DND-41 (cell line): ENCODE measurements around the gene CERS6.

Source experiments
- ATAC-seq: fragments of 200-7000 bp; cut with Tn5 transposase; 3 replicates; pipeline ENCODE4 v1.9.1; 2021; ENCODE audit warnings: low read depth; ENCODE audit not compliant: insufficient read depth
- DNase-seq: peaks from one replicate; pipeline ENCODE4 v3.0.0-alpha.2; 2020
- H2AFZ ChIP-seq: 2 replicates; pipeline ENCODE4 v1.6.0; 2012; ENCODE audit warnings: low read depth, low read length
- H3K27ac ChIP-seq: 2 replicates; pipeline ENCODE4 v1.5.1; 2012; ENCODE audit warnings: low read length, inconsistent platforms
- H3K27me3 ChIP-seq: fragments of 200-600 bp; sonication (generic); 2 replicates; pipeline ENCODE4 v1.6.0; 2012; ENCODE audit warnings: low read length, mild to moderate bottlenecking, inconsistent platforms; ENCODE audit not compliant: insufficient read depth, poor library complexity
- H3K36me3 ChIP-seq: 2 replicates; pipeline ENCODE4 v1.5.1; 2012; ENCODE audit warnings: low read length, inconsistent platforms; ENCODE audit not compliant: insufficient read depth
- H3K4me1 ChIP-seq: 2 replicates; pipeline ENCODE4 v1.5.1; 2012; ENCODE audit warnings: mild to moderate bottlenecking, low read length; ENCODE audit not compliant: insufficient read depth
- H3K4me2 ChIP-seq: 2 replicates; pipeline ENCODE4 v1.6.0; 2012; ENCODE audit warnings: mild to moderate bottlenecking, moderate library complexity, low read length, inconsistent platforms; ENCODE audit not compliant: insufficient read depth
- H3K4me3 ChIP-seq, 2 experiments: fragments of 200-600 bp in 1 of 2; shearing (Covaris generic) in 1 of 2; 2 replicates each; pipeline ENCODE4 v1.5.1; 2012 to 2016; ENCODE audit warnings: inconsistent platforms in 2 of 2, low read length in 2 of 2, mild to moderate bottlenecking in 2 of 2, low read depth in 1 of 2, moderate library complexity in 1 of 2
- H3K79me2 ChIP-seq: 2 replicates; pipeline ENCODE4 v1.6.0; 2012; ENCODE audit warnings: low read length, inconsistent platforms; ENCODE audit not compliant: insufficient read depth
- H3K9ac ChIP-seq: 2 replicates; pipeline ENCODE4 v1.6.0; 2012; ENCODE audit warnings: low read depth, mild to moderate bottlenecking, inconsistent platforms, low read length, moderate library complexity
- H3K9me3 ChIP-seq: 2 replicates; pipeline ENCODE4 v1.5.1; 2012; ENCODE audit warnings: low read length, moderate library complexity, mild to moderate bottlenecking, inconsistent platforms; ENCODE audit not compliant: insufficient read depth, severe bottlenecking
- H4K20me1 ChIP-seq: 2 replicates; pipeline ENCODE4 v1.6.0; 2012; ENCODE audit warnings: low read length; ENCODE audit not compliant: insufficient read depth
- EZH2 ChIP-seq: IDR thresholded peaks from 3 replicates; pipeline ENCODE4 v1.6.1; 2012; ENCODE audit warnings: borderline replicate concordance, low read depth, mild to moderate bottlenecking, moderate library complexity, low read length, inconsistent platforms; ENCODE audit not compliant: severe bottlenecking
- TF ChIP-seq, protein P1 (sequence below): IDR thresholded peaks from 2 replicates; pipeline ENCODE4 v1.5.1; 2012; ENCODE audit warnings: borderline replicate concordance, low read length, moderate library complexity, mild to moderate bottlenecking; ENCODE audit not compliant: poor library complexity, severe bottlenecking; ENCODE audit errors: extremely low read depth

CERS6 gene

DNA sequence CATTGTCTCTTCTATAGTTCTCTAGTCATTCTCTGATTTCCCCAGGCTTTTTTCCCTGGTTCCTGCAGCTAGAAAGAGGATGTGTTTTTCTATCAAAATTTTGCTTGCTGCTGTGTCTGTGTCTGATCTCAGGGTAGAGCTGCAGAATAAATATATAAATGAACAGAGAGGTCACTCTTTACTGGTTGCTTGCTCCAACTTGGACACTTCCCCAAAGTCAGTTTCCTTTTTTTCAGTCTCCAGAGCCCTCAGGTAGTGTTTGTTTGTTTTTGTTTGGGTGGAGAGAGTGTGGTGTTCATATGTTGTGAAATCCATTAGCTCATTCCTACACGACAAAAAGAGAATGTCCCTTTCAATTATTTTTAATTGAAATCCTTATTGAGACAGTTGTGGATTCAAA lies 85.8 kb downstream of the CERS6 start:
- Histone ChIP-seq H3K4me2 (no peak overlapping the region), H3K9me3 (peaks cover 25% of the 10 kb centered on the region), H3K79me2 (peaks cover 13% of the 10 kb centered on the region; the same call in 1 of the 2 replicates), H3K27ac (no peak overlapping the region), H3K27me3 (no peaks in the 10 kb centered on the region), H3K4me1 (no peaks in the 10 kb centered on the region), H3K36me3 (peaks cover 4% of the 10 kb centered on the region; the same call in 1 of the 2 replicates), H3K4me3 (no peak overlapping the region), H4K20me1 (peaks cover 6% of the 10 kb centered on the region; the same call in 1 of the 2 replicates), H2AFZ (no peak overlapping the region), H3K9ac (no peak overlapping the region)
- DNase-seq (no peak), ATAC-seq (no peak)
- TF ChIP-seq, protein P1, sequence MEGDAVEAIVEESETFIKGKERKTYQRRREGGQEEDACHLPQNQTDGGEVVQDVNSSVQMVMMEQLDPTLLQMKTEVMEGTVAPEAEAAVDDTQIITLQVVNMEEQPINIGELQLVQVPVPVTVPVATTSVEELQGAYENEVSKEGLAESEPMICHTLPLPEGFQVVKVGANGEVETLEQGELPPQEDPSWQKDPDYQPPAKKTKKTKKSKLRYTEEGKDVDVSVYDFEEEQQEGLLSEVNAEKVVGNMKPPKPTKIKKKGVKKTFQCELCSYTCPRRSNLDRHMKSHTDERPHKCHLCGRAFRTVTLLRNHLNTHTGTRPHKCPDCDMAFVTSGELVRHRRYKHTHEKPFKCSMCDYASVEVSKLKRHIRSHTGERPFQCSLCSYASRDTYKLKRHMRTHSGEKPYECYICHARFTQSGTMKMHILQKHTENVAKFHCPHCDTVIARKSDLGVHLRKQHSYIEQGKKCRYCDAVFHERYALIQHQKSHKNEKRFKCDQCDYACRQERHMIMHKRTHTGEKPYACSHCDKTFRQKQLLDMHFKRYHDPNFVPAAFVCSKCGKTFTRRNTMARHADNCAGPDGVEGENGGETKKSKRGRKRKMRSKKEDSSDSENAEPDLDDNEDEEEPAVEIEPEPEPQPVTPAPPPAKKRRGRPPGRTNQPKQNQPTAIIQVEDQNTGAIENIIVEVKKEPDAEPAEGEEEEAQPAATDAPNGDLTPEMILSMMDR: no peak
- TF ChIP-seq EZH2: no peak

DNA sequence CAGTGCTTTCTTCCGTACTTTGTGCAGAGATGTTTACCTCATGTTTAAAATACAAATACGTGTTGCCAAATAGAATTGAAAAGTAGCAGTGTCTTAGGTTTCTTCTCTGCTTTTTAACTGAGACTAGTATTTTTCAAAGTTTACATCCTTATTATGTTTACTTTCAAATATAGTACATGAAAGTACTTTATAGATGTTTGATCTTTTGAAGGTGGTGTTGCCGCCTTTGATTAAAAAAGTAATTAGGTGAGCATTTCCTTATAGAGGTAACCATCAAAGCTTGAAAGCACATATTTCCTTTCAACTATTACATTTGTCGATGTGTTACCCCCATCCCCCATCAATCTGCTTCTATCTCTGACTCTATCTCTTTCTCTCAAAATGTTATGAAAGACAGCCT lies 87.0 kb downstream of the CERS6 start:
- ATAC-seq (no peak), DNase-seq (no peak)
- H3K79me2 ChIP-seq: peaks cover 7% of the 10 kb centered on the region; the same call in 1 of the 2 replicates
- H3K4me2 ChIP-seq: no peak overlapping the region
- TF ChIP-seq, protein P1: no peak
- no peak for TF ChIP-seq EZH2
- no peak overlapping the region for H2AFZ ChIP-seq
- peaks cover 6% of the 10 kb centered on the region; the same call in 1 of the 2 replicates for H4K20me1 ChIP-seq
- peaks cover 4% of the 10 kb centered on the region; the same call in 1 of the 2 replicates for H3K36me3 ChIP-seq
- no peak overlapping the region for H3K27ac ChIP-seq
- H3K9me3 ChIP-seq: peaks cover 20% of the 10 kb centered on the region
- no peak overlapping the region for H3K9ac ChIP-seq
- H3K4me3 ChIP-seq: no peak overlapping the region
- H3K27me3 ChIP-seq: no peaks in the 10 kb centered on the region
- no peaks in the 10 kb centered on the region for H3K4me1 ChIP-seq

DNA sequence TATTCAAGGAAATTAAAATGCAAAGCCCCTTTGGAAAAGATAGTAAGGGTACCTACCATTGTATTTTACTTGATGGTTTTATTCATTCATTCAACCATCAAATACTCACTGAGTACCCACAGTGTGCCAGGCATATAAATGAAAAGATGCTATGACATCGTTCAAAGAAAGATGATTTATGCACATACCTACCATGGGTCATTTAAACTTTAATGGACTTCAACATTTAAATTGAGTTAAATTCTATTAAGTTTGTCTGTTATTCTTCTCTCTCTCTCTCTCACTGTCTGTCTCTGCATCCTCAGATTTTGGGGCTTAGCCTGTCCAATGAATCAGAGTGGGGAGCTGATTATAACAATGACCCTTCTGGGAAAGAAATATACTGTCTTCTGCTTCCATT lies 87.9 kb downstream of the CERS6 start:
- no peak overlapping the region for H3K4me2 ChIP-seq
- H2AFZ ChIP-seq: no peak overlapping the region
- TF ChIP-seq, protein P1: no peak
- no peak for TF ChIP-seq EZH2
- H3K36me3 ChIP-seq: peaks cover 4% of the 10 kb centered on the region; the same call in 1 of the 2 replicates
- H3K9me3 ChIP-seq: peaks cover 13% of the 10 kb centered on the region
- H3K4me3 ChIP-seq: no peak overlapping the region
- H3K4me1 ChIP-seq: no peaks in the 10 kb centered on the region
- H3K79me2 ChIP-seq: peaks cover 4% of the 10 kb centered on the region; the same call in 1 of the 2 replicates
- no peaks in the 10 kb centered on the region for H3K27me3 ChIP-seq
- H3K27ac ChIP-seq: no peak overlapping the region
- ATAC-seq: no peak
- DNase-seq: no peak
- H3K9ac ChIP-seq: no peak overlapping the region
- H4K20me1 ChIP-seq: peaks cover 6% of the 10 kb centered on the region; the same call in 1 of the 2 replicates
